PFSK-1 (cell line): ENCODE measurements around the gene ODC1.

ENCODE experiments used
- FOXP2 ChIP-seq: optimal IDR thresholded peaks from 2 replicates; pipeline ENCODE3; 2011; ENCODE audit warnings: borderline replicate concordance, control low read depth, inconsistent platforms; ENCODE audit not compliant: insufficient read depth; ENCODE audit errors: extremely low read length, extremely low read depth
- POLR2AphosphoS5 ChIP-seq: IDR thresholded peaks from 2 replicates; pipeline ENCODE4 v1.6.1; 2012; ENCODE audit warnings: low read depth, mild to moderate bottlenecking, control low read depth, low read length, moderate library complexity
- SIN3A ChIP-seq: IDR thresholded peaks from 2 replicates; pipeline ENCODE4 v1.6.1; 2012; ENCODE audit warnings: mild to moderate bottlenecking, low read length, moderate library complexity, borderline replicate concordance; ENCODE audit not compliant: insufficient read depth
- TAF1 ChIP-seq: IDR thresholded peaks from 2 replicates; pipeline ENCODE4 v1.6.1; 2012; ENCODE audit warnings: low read length, control low read depth, borderline replicate concordance; ENCODE audit not compliant: insufficient read depth
- TF ChIP-seq, protein P1 (sequence below), 2 experiments: IDR thresholded peaks; 2 replicates each; pipeline versions ENCODE4 v1.6.1 to v1.8.0; 2011 to 2012; ENCODE audit warnings: low read depth in 2 of 2, low read length in 2 of 2, control low read depth in 1 of 2, inconsistent platforms in 1 of 2, mild to moderate bottlenecking in 1 of 2, moderate library complexity in 1 of 2; ENCODE audit not compliant: insufficient read depth in 1 of 2

Gene ODC1

DNA sequence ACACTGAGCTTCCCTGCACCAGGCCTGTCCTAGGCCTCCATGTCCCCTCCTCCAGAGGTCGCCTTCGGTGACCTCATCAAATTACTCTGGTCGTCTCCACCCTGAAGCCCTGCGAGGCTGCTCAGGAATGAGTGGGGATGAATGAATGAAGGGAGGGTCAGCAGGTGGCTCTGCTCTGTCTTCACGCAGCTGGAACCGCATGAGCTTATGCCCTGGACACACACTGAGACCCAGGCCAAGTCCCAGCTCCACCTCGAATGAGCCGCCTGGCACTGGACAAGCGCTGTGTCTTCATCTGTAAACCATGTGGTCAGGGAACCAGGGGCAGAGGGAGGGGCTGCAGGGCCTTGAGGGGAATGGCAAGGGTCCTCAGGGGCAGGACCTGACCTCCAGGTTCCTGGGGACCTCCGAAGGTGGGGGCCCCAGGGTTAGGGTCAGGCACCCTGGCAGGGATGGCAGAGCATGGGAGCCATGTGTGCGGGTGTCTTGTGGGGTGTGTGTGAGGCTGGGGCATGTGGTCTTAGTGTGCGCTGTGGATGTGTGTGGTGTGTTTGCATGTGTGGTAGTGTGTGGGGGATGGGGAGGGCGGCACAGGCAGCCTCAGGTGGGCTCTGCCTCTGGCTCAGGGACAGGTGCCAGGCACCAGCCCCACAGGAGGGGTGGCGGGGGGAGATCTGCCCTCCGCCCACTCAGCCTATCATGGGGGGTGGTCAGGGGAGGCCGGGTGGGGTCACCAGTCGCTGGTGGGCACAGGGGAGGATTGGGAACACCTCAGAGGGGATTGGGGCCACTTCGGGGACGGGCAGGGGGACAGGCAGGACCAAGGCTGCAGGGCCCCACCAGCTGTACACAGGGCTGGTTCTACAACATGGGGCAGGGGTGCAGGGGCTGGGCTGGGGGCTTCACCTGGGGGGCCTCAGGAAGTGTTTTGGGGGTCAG, 13.9 kb downstream of the ODC1 start:
- TF ChIP-seq, protein P1, sequence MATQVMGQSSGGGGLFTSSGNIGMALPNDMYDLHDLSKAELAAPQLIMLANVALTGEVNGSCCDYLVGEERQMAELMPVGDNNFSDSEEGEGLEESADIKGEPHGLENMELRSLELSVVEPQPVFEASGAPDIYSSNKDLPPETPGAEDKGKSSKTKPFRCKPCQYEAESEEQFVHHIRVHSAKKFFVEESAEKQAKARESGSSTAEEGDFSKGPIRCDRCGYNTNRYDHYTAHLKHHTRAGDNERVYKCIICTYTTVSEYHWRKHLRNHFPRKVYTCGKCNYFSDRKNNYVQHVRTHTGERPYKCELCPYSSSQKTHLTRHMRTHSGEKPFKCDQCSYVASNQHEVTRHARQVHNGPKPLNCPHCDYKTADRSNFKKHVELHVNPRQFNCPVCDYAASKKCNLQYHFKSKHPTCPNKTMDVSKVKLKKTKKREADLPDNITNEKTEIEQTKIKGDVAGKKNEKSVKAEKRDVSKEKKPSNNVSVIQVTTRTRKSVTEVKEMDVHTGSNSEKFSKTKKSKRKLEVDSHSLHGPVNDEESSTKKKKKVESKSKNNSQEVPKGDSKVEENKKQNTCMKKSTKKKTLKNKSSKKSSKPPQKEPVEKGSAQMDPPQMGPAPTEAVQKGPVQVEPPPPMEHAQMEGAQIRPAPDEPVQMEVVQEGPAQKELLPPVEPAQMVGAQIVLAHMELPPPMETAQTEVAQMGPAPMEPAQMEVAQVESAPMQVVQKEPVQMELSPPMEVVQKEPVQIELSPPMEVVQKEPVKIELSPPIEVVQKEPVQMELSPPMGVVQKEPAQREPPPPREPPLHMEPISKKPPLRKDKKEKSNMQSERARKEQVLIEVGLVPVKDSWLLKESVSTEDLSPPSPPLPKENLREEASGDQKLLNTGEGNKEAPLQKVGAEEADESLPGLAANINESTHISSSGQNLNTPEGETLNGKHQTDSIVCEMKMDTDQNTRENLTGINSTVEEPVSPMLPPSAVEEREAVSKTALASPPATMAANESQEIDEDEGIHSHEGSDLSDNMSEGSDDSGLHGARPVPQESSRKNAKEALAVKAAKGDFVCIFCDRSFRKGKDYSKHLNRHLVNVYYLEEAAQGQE (IDR thresholded peaks at IDR 0.05; ENCODE audit: insufficient read depth in 1 of 2, low read depth in 2 of 2, low read length in 2 of 2): no peak
- TF ChIP-seq SIN3A: no peak
- no peak for TF ChIP-seq FOXP2
- TF ChIP-seq TAF1: no peak
- no peak for TF ChIP-seq POLR2AphosphoS5

DNA sequence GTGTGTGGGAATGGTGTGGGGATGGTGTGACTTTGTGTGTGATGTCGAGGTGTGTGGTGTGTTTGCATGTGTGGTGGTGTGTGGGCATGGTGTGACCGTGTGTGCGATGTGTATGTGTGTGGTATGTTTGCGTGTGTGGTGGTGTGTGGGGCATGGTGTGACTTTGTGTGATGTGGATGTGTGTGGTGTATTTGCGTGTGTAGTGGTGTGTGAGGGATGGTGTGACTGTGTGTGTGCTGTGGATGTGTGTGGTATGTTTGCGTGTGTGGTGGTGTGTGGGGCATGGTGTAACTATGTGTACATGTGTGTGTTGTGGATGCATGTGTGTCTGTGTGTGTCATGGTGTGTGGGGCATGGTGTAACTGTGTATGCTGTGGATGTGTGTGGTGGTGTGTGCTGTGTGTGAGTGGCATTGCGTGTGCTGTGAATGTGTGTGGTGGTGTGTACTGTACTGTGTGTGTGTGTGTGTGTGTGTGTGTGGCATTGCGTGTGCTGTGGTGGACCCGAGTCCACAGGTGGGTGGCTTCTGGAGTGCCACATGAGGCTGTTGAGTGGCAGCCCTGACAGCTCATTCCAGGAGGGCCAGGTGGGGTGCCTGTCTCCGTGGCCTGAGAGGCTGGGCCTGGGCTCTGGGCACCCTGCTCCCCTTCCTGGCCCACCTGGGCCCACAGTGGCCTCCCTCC, 14.7 kb downstream of the ODC1 start:
- TF ChIP-seq SIN3A (no peak), FOXP2 (no peak), TAF1 (no peak), POLR2AphosphoS5 (no peak)
- TF ChIP-seq, protein P1 (IDR thresholded peaks at IDR 0.05; ENCODE audit: insufficient read depth in 1 of 2, low read depth in 2 of 2, low read length in 2 of 2): no peak

DNA sequence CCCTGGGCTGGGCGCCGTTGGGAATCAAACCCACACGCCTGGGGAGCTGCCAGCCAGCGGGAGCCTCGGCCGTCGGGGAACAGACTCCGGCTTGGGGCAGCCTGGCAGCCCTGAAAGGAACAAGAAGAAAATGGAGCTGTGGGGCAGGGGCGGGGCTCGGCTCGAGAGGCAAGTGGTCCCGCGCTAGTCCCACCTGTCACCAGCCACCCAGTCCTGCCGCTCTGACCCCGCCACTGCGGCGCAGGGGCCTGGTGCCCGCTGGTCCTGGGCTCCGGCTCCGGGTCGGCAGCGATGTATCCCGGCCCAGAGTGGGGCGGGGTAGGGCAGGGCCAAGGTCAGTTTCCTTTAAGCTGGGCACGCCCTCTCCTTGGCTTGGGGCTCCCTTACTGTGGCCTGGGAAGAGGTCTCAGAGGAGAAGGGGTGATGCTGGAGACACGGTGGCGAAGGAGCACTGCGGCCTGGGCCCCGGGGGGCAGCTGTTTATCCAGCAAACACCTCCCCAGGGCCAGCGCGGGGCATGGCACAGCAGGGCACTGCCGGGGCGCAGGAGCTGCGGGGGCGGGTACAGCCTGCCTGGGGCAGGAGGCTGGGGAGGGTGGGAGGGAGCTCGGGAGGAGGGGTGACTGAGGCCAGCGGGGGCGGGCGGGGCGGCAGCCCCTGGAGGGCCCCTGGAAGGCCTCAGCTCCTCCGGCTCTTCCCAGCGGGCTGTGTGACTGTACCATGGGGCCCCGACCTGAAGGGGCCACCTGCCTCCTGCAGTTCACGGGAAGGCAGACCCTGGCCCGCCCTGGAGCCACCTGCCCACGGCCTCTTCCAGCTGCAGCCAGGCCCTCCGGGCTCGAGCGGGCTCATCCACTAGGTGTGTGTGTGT, 15.6 kb downstream of the ODC1 start:
- TF ChIP-seq, protein P1 (IDR thresholded peaks at IDR 0.05; ENCODE audit: insufficient read depth in 1 of 2, low read depth in 2 of 2, low read length in 2 of 2): no peak
- TF ChIP-seq POLR2AphosphoS5 (no peak), TAF1 (no peak), SIN3A (no peak), FOXP2 (no peak)

DNA sequence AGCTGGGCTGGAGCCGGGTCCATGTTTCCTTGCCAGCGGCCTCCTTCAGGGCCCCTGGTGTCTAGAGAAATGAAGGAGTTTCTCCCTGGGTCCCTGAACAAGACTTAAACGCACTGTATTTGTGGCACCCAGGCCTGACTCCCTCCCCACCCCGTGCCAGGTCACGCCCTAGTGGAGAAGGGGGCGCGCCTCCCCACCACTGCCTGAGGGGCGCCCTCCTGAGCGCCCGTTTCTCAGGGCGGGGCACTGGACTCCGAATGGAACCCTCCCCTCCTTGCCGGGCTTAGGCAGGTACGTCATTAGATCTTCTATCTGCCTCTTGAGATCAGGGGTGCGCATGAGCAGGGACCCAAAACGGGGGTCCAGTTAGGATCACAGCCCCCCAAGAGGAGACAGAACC, 16.3 kb downstream of the ODC1 start:
- TF ChIP-seq, protein P1 (IDR thresholded peaks at IDR 0.05; ENCODE audit: insufficient read depth in 1 of 2, low read depth in 2 of 2, low read length in 2 of 2): no peak
- TF ChIP-seq FOXP2: no peak
